ENCODE results near the gene PIAS1.

The PIAS1 gene

GRCh38 chr15:68075764-68076385 is 21.8 kb downstream of the PIAS1 start:
- H3K9ac ChIP-seq (ENCODE audit: low read length): no peak overlapping the region
- peaks cover 3% of the 10 kb centered on the region for H3K4me1 ChIP-seq (ENCODE audit: low read length)
- H3K4me3 ChIP-seq (ENCODE audit: low read length): no peak overlapping the region
- TF ChIP-seq EZH2phosphoT487 (IDR thresholded peaks at IDR 0.05; ENCODE audit: low read depth): no peak
- TF ChIP-seq CTCF (IDR thresholded peaks at IDR 0.05; ENCODE audit: low read depth, low read length): no peak
- H4K20me1 ChIP-seq (ENCODE audit: insufficient read depth, low read length): peaks cover 92% of the 10 kb centered on the region
- no peaks in the 10 kb centered on the region for H3K36me3 ChIP-seq (replicated peaks; ENCODE audit: low read depth, low read length)
- no peak overlapping the region for H2AFZ ChIP-seq (ENCODE audit: low read depth, low read length)
- H3K4me2 ChIP-seq (ENCODE audit: low read length): no peak overlapping the region
- no peaks in the 10 kb centered on the region for H3K9me3 ChIP-seq (ENCODE audit: insufficient read depth, low read length)
- no peaks in the 10 kb centered on the region for H3K27me3 ChIP-seq (ENCODE audit: low read depth, low read length)
- no peak overlapping the region for H3K27ac ChIP-seq (ENCODE audit: low read length)
- H3K79me2 ChIP-seq (ENCODE audit: low read length): peaks cover 97% of the 10 kb centered on the region

- H2AFZ ChIP-seq (ENCODE audit: low read depth, low read length): no peak overlapping the region
- H3K4me3 ChIP-seq (ENCODE audit: low read length): no peak overlapping the region
- H3K4me2 ChIP-seq (ENCODE audit: low read length): no peak overlapping the region
- no peak overlapping the region for H3K9ac ChIP-seq (ENCODE audit: low read length)
- H4K20me1 ChIP-seq (ENCODE audit: insufficient read depth, low read length): peaks cover 96% of the 10 kb centered on the region
- H3K36me3 ChIP-seq (replicated peaks; ENCODE audit: low read depth, low read length): no peaks in the 10 kb centered on the region
- H3K9me3 ChIP-seq (ENCODE audit: insufficient read depth, low read length): no peaks in the 10 kb centered on the region
- H3K79me2 ChIP-seq (ENCODE audit: low read length): peaks cover 100% of the 10 kb centered on the region
- TF ChIP-seq EZH2phosphoT487 (IDR thresholded peaks at IDR 0.05; ENCODE audit: low read depth) (no peak), CTCF (IDR thresholded peaks at IDR 0.05; ENCODE audit: low read depth, low read length) (no peak)
- H3K27ac ChIP-seq (ENCODE audit: low read length): no peak overlapping the region
- no peaks in the 10 kb centered on the region for H3K27me3 ChIP-seq (ENCODE audit: low read depth, low read length)
- H3K4me1 ChIP-seq (ENCODE audit: low read length): peaks cover 20% of the 10 kb centered on the region
Observed at GRCh38 chr15:68078365-68078764, 24.2 kb downstream of the PIAS1 start.

GRCh38 chr15:68080334-68080733 is 26.2 kb downstream of the PIAS1 start:
- H4K20me1 ChIP-seq (ENCODE audit: insufficient read depth, low read length): peaks cover 100% of the 10 kb centered on the region
- H3K4me3 ChIP-seq (ENCODE audit: low read length): no peak overlapping the region
- H3K79me2 ChIP-seq (ENCODE audit: low read length): peaks cover 100% of the 10 kb centered on the region
- no peak overlapping the region for H3K4me2 ChIP-seq (ENCODE audit: low read length)
- no peak overlapping the region for H3K27ac ChIP-seq (ENCODE audit: low read length)
- no peaks in the 10 kb centered on the region for H3K36me3 ChIP-seq (replicated peaks; ENCODE audit: low read depth, low read length)
- TF ChIP-seq CTCF (IDR thresholded peaks at IDR 0.05; ENCODE audit: low read depth, low read length) (no peak), EZH2phosphoT487 (IDR thresholded peaks at IDR 0.05; ENCODE audit: low read depth) (no peak)
- H2AFZ ChIP-seq (ENCODE audit: low read depth, low read length): no peak overlapping the region
- H3K9ac ChIP-seq (ENCODE audit: low read length): no peak overlapping the region
- no peaks in the 10 kb centered on the region for H3K9me3 ChIP-seq (ENCODE audit: insufficient read depth, low read length)
- H3K27me3 ChIP-seq (ENCODE audit: low read depth, low read length): no peaks in the 10 kb centered on the region
- peaks cover 20% of the 10 kb centered on the region for H3K4me1 ChIP-seq (ENCODE audit: low read length)

DNA sequence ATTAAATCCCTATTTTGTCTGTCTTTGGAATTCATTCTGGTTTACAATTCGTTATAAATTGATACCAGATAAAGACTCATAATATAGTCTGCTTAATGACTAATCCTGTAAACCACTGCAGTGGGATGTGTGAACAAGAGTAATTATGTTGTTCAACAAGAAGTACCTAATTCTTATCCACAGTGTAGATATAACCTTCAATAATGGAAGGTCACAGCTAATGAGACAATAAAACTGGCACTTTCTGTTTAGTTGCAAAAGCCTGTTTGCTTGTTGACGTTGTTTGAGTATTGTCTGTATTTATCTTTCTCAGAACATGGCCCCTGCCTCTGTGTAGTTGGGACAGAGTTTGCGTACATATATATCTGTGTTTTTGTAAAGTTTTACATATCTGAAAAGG is 26.7 kb downstream of the PIAS1 start:
- Histone ChIP-seq H3K27ac (ENCODE audit: low read length) (no peak overlapping the region), H3K9ac (ENCODE audit: low read length) (no peak overlapping the region), H3K4me3 (ENCODE audit: low read length) (no peak overlapping the region), H3K79me2 (ENCODE audit: low read length) (peaks cover 100% of the 10 kb centered on the region), H3K4me1 (ENCODE audit: low read length) (peaks cover 20% of the 10 kb centered on the region), H3K9me3 (ENCODE audit: insufficient read depth, low read length) (no peaks in the 10 kb centered on the region), H3K27me3 (ENCODE audit: low read depth, low read length) (no peaks in the 10 kb centered on the region), H4K20me1 (ENCODE audit: insufficient read depth, low read length) (peaks cover 100% of the 10 kb centered on the region), H3K4me2 (ENCODE audit: low read length) (no peak overlapping the region), H3K36me3 (replicated peaks; ENCODE audit: low read depth, low read length) (no peaks in the 10 kb centered on the region), H2AFZ (ENCODE audit: low read depth, low read length) (no peak overlapping the region)
- TF ChIP-seq EZH2phosphoT487 (IDR thresholded peaks at IDR 0.05; ENCODE audit: low read depth): no peak
